ENCODE data around the gene ADAMTS13.

ADAMTS13 gene

DNA sequence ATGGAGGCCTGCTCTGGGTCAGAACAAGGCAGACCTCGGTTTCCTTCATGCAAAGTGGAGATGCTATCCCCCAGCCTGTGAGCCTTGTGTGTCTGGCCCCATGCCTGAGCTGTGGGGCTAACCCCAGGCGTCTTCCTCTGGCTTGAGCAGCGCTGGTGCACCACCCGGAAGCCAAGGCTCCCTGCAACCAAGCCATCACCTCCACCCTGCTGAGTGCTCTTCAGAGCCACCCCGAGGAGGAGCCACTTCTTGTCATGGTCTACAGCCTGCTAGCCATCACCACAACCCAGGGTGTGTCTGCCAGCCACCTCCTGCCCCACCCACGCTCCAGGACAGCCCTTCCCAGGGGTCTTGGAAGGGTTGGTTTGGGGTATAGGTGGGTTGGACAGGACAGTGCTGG is 20.6 kb upstream of the ADAMTS13 start:
- Histone ChIP-seq H3K4me3 (IDR thresholded peaks at IDR 0.05; ENCODE audit: insufficient read depth, low read depth, low read length) (no peak overlapping the region), H3K27me3 (ENCODE audit: insufficient read depth, low read depth) (peaks cover 12% of the 10 kb centered on the region; the same call in 1 of the 2 replicates), H3K79me2 (ENCODE audit: insufficient read depth, low read depth) (no peaks in the 10 kb centered on the region), H3K9ac (no peak overlapping the region), H3K4me1 (ENCODE audit: low read depth, poor library complexity, severe bottlenecking) (no peaks in the 10 kb centered on the region), H4K20me1 (ENCODE audit: insufficient read depth) (no peaks in the 10 kb centered on the region), H3K4me2 (no peak overlapping the region), H3K27ac (no peak overlapping the region), H3K36me3 (ENCODE audit: insufficient read depth) (no peaks in the 10 kb centered on the region), H2AFZ (ENCODE audit: low read depth) (no peak overlapping the region)
- TF ChIP-seq, protein P1, sequence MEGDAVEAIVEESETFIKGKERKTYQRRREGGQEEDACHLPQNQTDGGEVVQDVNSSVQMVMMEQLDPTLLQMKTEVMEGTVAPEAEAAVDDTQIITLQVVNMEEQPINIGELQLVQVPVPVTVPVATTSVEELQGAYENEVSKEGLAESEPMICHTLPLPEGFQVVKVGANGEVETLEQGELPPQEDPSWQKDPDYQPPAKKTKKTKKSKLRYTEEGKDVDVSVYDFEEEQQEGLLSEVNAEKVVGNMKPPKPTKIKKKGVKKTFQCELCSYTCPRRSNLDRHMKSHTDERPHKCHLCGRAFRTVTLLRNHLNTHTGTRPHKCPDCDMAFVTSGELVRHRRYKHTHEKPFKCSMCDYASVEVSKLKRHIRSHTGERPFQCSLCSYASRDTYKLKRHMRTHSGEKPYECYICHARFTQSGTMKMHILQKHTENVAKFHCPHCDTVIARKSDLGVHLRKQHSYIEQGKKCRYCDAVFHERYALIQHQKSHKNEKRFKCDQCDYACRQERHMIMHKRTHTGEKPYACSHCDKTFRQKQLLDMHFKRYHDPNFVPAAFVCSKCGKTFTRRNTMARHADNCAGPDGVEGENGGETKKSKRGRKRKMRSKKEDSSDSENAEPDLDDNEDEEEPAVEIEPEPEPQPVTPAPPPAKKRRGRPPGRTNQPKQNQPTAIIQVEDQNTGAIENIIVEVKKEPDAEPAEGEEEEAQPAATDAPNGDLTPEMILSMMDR (conservative IDR thresholded peaks at IDR 0.05; ENCODE audit: low read depth, low read length) = no peak

- TF ChIP-seq, protein P1 (conservative IDR thresholded peaks at IDR 0.05; ENCODE audit: low read depth, low read length) = no peak
- Histone ChIP-seq H3K36me3 (ENCODE audit: insufficient read depth) (no peaks in the 10 kb centered on the region), H3K27ac (no peak overlapping the region), H3K27me3 (ENCODE audit: insufficient read depth, low read depth) (peaks cover 8% of the 10 kb centered on the region; the same call in 1 of the 2 replicates), H2AFZ (ENCODE audit: low read depth) (no peak overlapping the region), H4K20me1 (ENCODE audit: insufficient read depth) (no peaks in the 10 kb centered on the region), H3K79me2 (ENCODE audit: insufficient read depth, low read depth) (no peaks in the 10 kb centered on the region), H3K4me2 (no peak overlapping the region), H3K4me3 (IDR thresholded peaks at IDR 0.05; ENCODE audit: insufficient read depth, low read depth, low read length) (no peak overlapping the region), H3K9ac (no peak overlapping the region), H3K4me1 (ENCODE audit: low read depth, poor library complexity, severe bottlenecking) (no peaks in the 10 kb centered on the region)
These were observed 19.5 kb upstream of the ADAMTS13 start for GRCh38 chr9:133402689-133403088.

- Histone ChIP-seq H3K79me2 (ENCODE audit: insufficient read depth, low read depth) (no peaks in the 10 kb centered on the region), H2AFZ (ENCODE audit: low read depth) (no peak overlapping the region), H3K4me1 (ENCODE audit: low read depth, poor library complexity, severe bottlenecking) (no peaks in the 10 kb centered on the region), H3K27me3 (ENCODE audit: insufficient read depth, low read depth) (no peaks in the 10 kb centered on the region; the same call in 1 of the 2 replicates), H3K27ac (no peak overlapping the region), H3K9ac (no peak overlapping the region), H3K4me3 (IDR thresholded peaks at IDR 0.05; ENCODE audit: insufficient read depth, low read depth, low read length) (no peak overlapping the region), H3K36me3 (ENCODE audit: insufficient read depth) (no peaks in the 10 kb centered on the region), H3K4me2 (no peak overlapping the region), H4K20me1 (ENCODE audit: insufficient read depth) (no peaks in the 10 kb centered on the region)
- TF ChIP-seq, protein P1 (conservative IDR thresholded peaks at IDR 0.05; ENCODE audit: low read depth, low read length) = peak; percentile 60
These were observed 18.3 kb upstream of the ADAMTS13 start for GRCh38 chr9:133403766-133404453.

- Histone ChIP-seq H3K79me2 (ENCODE audit: insufficient read depth, low read depth) (no peaks in the 10 kb centered on the region), H3K36me3 (ENCODE audit: insufficient read depth) (no peaks in the 10 kb centered on the region), H3K4me2 (no peak overlapping the region), H4K20me1 (ENCODE audit: insufficient read depth) (no peaks in the 10 kb centered on the region), H3K27me3 (ENCODE audit: insufficient read depth, low read depth) (no peaks in the 10 kb centered on the region), H3K9ac (no peak overlapping the region), H3K27ac (no peak overlapping the region), H3K4me1 (ENCODE audit: low read depth, poor library complexity, severe bottlenecking) (no peaks in the 10 kb centered on the region), H3K4me3 (IDR thresholded peaks at IDR 0.05; ENCODE audit: insufficient read depth, low read depth, low read length) (no peak overlapping the region), H2AFZ (ENCODE audit: low read depth) (no peak overlapping the region)
- TF ChIP-seq, protein P1 (conservative IDR thresholded peaks at IDR 0.05; ENCODE audit: low read depth, low read length) = no peak
These were observed 17.6 kb upstream of the ADAMTS13 start for GRCh38 chr9:133404454-133405002.
